Measurements from ENCODE around the gene NQO1.

GRCh38 chr16:69712277-69712676, 14.1 kb downstream of the NQO1 start:
- no peak for TF ChIP-seq EZH2 (IDR thresholded peaks at IDR 0.05)
- TF ChIP-seq EZH2phosphoT487 (IDR thresholded peaks at IDR 0.05): no peak
